HUDEP-2 (cell line): ENCODE data around the gene GIPC2.
"Not testable (repeated sequence)": the region's sequence is repeated elsewhere in the genome, so short reads cannot be mapped to it uniquely, and the experiment has no call there.

Experiments used
- DNase-seq, 76 experiments: peaks; one replicate each; lab custom pipeline; 2025; ENCODE audit not compliant: unreplicated experiment in 76 of 76; lab: John Stamatoyannopoulos, UW

The GIPC2 gene

DNA sequence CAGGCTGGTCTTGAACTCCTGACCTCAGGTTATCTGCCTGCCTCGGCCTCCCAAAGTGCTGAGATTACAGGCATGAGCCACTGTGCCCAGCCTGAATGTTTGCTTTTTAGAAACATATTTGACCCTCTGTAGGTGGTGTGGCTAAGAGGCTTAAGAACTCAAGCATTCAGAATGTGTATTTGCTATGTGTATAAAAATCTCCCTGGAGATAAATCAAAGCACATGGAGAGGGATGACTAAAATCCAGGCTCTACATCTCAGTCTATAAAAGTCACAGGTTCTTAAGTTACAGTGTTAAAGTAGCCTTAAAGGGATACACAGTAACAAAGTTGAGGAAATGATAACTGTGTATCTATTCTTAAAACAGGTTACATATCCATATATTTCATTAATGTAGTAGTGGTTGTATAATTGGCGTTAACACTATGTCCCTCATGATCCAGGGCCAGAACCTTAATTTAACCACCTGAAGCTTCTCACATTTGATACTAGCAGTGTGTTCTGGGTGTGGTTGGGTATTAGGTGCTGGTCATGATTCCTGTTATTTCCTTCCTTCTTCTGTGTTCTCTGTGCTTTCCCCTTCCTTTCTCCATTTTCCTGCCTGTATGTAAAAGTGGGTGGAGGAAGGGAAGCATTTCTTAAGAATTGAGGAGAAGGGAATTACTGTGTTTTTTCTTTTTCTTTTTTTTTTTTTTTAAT is 16.2 kb downstream of the GIPC2 start:
- DNase-seq, result no peak

DNA sequence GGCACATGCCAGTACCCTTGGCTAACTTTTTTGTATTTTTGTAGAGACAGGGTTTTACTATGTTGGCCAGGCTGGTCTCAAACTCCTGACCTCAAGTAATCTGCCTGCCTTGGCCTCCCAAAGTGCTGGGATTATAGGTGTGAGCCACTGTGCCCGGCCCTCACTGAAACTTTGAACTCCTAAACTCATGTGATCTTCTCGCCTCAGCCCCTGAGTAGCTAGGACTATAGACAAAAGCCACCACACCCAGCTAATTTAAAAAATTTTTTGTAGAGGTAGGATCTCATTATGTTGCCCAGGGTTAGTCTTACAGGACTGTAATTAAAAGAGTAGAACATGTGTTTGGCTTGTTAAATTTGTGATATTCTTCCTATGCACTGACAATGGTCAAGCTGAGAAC is 19.1 kb downstream of the GIPC2 start:
- not testable (repeated sequence) for DNase-seq

DNA sequence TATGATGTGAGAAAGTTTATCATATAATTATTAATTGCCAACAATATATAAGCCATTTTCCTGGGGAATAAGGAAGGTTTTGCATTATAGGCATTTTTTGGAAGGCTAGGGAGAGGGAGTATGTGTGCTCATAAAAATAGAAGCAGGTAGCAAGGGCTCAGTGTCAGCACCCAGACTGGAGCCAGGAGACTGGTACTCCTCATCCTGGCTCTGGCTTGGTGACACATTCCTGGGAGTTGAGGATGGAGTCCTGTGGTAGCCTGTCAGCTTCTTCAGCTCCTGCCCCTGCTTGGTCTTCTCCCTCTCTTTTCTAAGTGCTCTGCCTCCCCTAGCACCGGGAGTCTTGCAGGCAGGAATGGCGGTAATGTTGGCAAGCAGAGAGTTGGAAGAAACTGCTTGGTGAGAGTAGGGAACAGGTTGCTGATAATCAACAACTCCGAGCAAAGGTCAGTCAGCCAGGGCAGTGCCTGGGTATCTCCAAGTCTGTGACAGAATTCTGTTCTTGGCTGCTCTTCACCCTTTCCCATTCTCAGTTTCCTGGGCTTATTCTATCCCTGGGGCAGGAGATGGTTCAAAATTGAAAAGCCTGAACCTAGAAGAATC is 23.0 kb downstream of the GIPC2 start:
- DNase-seq, result no peak

DNA sequence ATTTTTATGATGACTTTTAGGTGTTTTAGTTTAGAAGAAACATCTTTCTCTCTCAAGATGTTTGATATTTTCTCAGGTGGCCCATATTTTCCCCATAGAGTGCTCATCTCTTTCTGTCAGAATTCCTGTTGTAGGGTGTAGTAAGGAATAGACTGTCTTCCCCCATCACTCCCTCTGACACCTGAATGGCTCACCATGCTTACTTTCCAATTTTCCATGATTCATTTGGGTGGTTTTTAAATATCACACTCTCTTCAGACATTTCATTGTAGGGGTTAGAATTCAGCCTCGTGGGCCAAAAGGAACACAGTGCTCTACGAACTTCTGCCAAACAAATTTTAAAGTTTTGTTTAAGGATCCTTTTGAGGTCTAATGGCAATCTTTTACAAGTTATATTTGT is 24.0 kb downstream of the GIPC2 start:
- DNase-seq, result no peak

DNA sequence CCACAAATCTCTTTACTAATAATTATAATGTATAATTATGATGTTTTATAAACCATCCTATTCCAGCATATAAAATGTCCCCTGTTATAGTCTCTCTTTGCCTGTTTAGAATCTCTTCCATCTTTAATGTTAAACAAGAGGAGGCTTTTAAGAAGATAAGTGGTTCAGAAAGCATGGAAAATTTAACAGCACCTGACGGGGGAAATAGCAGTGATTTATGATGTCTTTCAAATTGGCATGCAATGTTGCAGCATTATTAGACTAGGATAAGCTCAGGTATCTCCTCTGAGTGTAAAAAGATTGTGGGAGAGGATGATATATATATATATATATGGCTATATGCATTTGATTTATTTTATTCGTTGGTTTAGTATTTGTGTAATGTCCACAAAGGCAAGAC is 24.4 kb downstream of the GIPC2 start:
- DNase-seq, result no peak

DNA sequence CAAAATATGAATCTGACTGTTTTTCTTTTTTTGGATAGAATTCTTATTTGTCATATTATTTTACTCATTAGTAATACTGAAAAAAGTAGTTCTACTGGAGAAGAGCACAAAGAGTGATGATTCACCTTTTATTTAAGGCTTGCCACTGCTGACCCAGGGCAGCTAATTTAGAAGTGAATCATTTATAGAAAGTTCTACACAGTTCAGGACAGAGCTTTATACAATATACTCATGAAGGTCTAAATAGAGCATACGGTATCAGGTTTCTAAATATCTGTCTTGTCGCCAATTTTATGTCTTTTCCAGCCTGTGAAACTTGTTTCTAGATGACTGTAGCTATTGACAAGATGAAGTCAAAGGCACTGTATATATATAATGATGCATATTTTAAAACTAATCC is 25.0 kb downstream of the GIPC2 start:
- DNase-seq, result no peak

DNA sequence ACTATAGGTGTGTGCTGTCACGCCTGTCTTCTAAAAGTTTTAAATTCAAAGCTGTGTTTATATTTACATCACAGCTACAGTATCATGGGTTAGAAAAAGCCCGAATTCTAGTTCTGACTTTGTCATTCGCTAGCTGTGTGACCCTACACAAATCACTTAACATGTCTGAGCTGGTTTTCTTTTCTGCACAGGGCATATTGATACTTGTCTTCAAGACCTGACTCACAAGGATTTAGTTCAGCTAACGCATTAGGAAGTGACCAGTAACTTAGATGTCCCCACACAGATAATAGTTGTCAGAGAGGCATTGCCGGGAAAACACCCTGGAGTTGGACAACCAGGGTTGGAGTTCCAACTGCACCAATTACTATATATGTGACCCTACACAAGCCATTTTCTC is 25.9 kb downstream of the GIPC2 start:
- DNase-seq, result no peak

DNA sequence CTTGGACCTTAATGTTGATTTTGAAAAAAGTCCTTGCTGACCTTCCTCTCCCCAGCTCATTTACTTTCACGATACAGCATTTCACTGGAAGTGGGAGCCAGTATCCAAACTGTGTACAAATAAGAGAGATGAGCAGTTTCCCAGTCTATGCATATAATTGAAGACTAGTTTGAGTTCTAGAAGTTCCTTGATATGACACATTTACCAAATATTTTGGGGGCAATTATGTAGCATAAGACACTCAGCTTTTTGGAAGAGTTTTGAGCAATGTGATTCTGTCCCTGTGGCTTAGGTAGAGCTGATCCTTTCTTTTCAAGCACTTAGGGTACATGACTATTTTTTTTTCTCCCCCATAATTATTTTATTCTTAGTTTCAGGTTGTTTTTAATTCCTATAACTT is 26.4 kb downstream of the GIPC2 start:
- no peak for DNase-seq

DNA sequence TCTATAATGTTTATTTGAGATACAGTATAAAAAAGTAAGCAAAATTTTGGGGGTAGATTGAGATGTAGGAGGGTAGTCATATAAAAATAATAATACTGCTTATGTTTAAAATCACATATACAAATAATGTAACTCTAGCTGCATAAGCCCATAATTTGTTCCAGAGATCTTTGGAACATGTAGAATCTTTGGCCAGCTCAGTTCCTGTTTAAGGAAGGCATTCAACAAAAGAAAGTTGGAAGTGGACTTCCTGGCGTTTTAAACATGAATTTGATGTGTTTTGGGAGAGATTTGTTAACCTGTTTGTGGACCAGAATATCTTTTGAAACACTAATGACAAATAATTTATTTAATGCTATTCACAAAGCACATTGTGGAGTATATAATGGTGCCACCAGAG is 27.7 kb downstream of the GIPC2 start:
- DNase-seq, result no peak

DNA sequence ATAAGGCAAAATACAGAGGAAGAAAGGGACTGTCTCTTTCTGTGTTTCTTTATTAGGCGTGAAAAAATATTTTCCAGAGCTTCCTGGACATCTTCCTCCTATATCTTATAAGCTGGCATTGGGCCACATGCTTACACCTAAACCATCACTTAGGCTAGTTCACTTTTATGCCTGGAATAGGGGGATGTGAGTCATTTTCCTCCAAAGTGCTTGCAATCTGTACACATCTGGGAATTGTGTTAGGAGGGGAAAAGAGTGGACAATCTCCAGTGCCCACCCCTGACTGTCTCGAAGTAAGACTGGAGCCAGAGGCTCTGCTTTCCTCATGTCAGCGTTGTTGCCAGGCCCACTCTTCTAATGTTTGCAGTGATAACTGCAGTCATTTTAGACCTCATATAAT is 29.9 kb downstream of the GIPC2 start:
- DNase-seq, result no peak

DNA sequence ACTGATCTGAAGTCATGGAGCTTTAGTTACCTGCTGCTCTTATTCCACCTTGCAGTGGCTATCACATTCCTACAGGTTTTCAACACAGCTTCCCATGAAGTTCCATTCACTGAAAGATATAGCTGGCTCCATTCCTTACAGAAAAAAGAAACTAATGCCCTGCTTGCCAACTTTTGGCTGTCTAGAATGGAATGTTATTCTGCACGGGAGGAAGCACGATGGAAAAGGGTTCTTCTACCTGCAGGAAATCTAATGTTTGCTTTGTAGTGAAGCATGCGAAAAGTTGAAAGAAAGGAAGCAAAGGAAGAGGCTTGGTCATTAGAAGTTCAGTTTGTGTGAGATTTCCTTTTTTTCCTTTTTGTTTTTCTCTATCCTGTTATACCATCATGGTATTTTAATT is 32.6 kb downstream of the GIPC2 start:
- no peak for DNase-seq

DNA sequence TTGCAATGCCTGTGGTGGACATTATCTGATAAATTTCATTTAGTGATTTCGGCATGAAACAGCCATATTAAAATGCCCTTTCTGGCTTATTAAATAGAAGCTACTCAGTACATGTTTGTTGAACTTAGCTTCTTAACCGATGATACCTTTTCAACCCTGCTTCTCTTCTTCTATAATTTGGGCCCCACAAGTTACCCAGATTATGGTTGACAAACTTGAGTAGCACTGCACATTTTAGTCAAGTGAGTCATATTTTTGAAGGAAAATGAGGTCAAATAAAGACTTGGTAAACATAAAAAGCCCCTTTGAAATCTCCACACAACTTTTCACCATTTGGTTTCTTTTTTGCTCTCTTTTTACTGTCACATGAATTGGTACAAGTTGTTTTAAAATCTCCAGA is 33.8 kb downstream of the GIPC2 start:
- no peak for DNase-seq

DNA sequence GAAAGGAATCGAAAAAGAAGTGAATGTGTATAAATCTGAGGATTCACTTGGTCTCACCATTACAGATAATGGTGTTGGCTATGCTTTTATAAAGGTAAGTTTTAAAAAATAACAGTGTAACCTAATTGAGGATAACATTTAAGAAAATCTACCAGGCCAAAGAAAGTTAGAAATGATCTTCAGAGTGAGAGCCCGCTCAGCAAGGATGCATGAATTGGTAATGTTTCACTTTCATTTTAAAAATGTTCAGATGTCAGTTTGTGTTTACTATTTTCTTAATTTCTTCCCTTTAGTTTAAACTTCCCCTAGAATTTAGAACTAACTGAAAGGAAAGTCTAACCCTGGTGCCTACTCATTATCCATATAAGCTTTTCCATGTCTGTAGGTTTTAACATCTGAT is 35.0 kb downstream of the GIPC2 start:
- DNase-seq, result no peak

DNA sequence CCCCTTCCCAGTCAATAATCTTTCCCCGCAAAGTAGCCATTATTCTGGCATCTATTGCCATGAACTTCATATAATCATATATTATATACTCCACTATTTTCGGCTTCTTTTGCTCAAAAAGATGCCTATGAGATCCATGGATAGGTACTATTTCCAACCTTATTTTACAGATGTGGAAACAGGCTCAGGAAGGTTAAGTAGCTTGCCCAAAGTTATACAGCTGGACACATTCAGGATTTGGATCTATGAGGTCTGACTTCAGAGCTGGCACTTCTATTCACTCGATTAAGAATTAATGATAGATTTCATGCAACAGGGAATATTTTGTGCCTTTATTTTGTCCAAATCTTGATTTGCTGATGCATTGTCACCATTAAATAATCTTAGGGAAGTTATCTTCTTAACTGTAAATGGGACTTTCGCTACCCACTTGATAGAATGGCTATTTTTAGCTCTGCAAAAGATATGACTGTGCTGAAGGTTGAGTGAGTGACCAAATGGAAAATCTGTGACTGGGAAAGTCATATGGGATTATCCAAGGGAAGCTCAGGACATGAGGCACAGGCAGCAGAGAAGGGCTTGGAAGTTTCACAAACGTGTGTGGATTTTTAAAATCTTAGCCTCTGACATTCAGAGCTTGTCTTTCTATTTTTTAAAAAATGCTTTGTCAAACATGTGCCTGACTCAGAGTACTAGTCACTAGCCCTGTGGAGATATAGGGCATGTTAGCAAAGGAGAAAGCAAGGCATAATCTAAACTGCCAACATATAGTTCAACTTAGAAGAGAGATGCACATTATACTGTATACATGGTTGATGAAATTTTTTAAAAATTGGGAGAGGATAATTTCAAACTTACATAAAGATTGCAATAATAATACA is 36.5 kb downstream of the GIPC2 start:
- DNase-seq, result no peak

DNA sequence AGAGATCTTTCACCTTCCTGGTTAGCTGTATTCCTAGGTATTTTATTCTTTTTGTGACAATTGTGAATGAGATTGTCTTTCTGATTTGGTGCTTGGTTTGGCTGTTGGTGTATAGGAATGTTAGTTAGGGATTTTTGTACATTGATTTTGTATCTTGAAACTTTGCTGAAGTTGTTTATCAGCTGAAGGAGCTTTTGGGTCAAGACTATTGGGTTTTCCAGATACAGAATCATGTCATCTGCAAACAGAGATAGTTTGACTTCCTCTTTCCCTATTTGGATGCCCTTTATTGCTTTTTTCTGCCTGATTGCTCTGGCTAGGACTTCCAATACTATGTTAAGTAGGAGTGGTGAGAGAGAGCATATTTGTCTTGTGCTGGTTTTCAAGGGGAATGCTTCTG is 38.9 kb downstream of the GIPC2 start:
- peak in 1 of 76 experiments; percentile 6 for DNase-seq

DNA sequence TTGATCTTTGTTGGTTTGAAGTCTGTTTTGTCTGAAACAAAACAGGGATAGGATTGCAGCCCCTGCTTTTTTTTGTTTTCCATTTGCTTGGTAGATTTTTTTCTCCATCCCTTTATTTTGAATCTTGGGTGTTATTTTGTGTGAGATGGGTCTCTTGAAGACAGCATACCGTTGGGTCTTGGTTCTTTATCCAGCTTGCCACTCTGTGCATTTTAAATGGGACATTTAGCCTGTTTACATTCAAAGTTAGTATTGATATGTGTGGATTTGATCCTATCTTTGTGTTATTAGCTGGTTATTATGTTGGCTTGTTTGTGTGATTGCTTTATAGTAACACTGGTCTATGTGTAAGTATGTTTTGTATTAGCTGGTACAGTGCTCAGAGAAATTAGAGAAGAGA is 40.9 kb downstream of the GIPC2 start:
- DNase-seq, result no peak

DNA sequence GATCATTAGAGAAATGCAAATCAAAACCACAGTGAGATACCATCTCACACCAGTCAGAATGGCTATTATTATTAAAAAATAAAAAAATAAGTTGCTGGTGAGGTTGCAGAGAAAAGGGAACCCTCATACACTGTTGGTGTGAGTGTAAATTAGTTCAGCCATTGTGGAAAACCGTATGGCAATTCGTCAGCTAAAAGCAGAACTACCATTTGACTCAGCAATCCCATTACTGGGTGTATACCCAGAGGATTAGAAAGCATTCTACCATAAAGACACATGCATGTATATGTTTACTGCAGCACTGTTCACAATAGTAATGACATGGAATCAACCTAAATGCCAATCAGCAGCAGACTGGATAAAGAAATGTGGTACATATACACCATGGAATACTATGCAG is 42.2 kb downstream of the GIPC2 start:
- DNase-seq, result no peak

DNA sequence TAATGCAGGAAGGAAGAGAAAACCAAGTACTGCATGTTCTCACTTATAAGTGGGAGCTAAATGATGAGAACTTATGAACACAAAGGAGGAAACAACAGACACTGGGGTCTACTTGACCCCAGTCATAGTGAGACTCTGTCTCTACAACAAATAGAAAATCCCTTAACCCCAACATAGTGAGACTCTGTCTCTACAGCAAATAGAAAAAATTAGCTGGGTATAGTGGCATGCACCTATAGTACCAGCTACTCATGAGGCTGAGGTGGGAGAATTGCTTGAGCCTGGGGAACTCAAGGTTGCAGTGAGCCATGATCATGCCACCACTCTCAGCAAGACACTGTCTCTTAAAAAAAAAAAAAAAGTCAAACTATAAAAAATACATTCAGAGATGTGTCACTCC is 42.7 kb downstream of the GIPC2 start:
- no peak for DNase-seq

DNA sequence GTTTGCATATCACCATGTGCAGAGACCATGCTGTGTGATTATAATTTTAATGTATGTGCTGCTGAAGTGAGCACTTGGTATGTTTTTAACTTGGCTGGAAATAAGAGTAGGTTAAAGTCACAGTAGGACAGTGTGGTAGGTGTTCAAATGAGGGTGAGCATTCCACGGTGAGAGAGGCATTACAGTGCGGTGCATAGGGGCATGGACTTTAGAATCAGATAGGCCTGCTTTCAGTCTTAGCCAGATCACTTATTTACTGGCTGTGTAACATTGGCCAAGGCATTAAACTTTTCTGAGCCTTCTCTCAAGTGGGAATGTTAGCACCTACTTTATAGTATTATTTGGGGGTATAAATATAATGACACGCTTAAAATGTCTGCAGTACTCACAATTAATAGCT is 43.2 kb downstream of the GIPC2 start:
- DNase-seq, result no peak

DNA sequence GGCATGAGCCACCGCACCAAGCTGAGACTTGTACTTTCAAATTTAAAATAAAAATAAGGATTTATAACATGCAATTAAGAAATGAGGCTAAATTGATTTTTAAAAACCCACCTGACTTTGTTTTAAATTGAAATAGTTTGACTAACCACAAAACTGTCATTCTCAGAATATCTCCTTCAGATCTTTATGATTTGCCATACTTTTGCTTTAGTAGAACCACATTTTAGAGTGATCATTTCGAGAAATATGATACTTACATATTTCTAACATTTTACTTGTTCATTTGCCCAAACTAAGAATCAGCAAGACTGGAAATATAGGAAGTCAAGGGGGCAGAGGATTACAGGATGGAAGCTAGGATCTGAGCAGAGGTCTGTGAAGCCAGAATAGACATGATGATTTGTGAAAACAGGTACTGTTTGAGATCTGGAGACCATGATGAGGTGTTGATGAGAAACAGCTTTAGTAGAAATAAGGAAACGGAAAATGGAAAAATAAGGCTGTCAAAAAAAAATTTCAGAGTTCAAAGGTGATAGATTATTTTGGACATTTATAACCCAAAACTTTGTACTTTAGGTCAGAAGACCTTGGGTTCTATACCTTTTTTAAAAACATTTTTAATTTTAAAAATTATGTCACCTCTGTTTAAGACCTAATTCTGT is 44.8 kb downstream of the GIPC2 start:
- no peak for DNase-seq

DNA sequence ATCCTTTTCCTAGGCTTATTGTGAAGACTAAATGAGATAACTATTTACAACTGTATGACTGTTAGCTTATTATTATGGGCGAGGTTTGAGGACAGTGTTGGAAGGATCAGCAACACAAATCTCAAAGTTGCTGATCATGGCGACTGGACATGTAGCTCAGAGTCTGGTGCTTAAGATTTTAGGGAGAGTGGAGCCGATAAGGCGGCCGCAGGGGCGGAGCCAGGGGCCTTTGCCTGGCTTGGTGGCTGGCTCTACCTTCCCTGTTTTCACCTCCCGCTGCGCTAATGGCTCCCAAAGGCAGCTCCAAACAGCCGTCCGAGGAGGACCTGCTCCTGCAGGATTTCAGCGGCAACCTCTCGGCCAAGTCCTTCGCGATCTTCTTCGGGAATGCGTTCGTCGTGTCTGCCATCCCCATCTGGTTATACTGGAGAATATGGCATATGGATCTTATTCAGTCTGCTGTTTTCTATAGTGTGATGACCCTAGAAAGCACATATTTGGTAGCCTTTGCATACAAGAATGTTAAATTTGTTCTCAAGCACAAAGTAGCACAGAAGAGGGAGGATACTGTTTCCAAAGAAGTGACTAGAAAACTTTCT is 45.5 kb downstream of the GIPC2 start:
- no peak for DNase-seq
